ENCODE data around the gene MAPK14.

- TF ChIP-seq LEF1 (IDR thresholded peaks at IDR 0.05; ENCODE audit: borderline replicate concordance): no peak
- no peak for TF ChIP-seq ZNF384 (IDR thresholded peaks at IDR 0.05)
- no peak for TF ChIP-seq FOXM1 (IDR thresholded peaks at IDR 0.05; ENCODE audit: borderline replicate concordance)
- no peak for TF ChIP-seq FOXA1 (IDR thresholded peaks at IDR 0.05)
- no peak for TF ChIP-seq SP1 (IDR thresholded peaks at IDR 0.05)
- no peak for TF ChIP-seq TARDBP (IDR thresholded peaks at IDR 0.05)
- no peak for TF ChIP-seq NFRKB (IDR thresholded peaks at IDR 0.05)
- TF ChIP-seq HDGF (IDR thresholded peaks at IDR 0.05; ENCODE audit: borderline replicate concordance): no peak
- no peak for TF ChIP-seq ELF4 (IDR thresholded peaks at IDR 0.05)
- TF ChIP-seq L3MBTL2 (conservative IDR thresholded peaks at IDR 0.05): no peak
- TF ChIP-seq FOXK2 (IDR thresholded peaks at IDR 0.05): no peak
- no peak for TF ChIP-seq PKNOX1 (IDR thresholded peaks at IDR 0.05)
- no peak for TF ChIP-seq SUZ12 (IDR thresholded peaks at IDR 0.05)
- no peak for TF ChIP-seq BHLHE40 (IDR thresholded peaks at IDR 0.05; ENCODE audit: borderline replicate concordance)
Observed at GRCh38 chr6:36135053-36135731, 107.6 kb downstream of the MAPK14 start.
